ENCODE results near the gene ERP44. TPM values are rescaled to one million over a fixed set of nuclear protein-coding genes. Genes with fewer than 3 reads are reported as not detected.
"Not testable (repeated sequence)": the region's sequence is repeated elsewhere in the genome, so short reads cannot be mapped to it uniquely, and the experiment has no call there.

The ERP44 gene
- total RNA-seq, 3 donors from 2014 or later (not counting 1 experiment from before 2014, with no cell fraction given) = 14.2 to 15.4 (median 15.1) TPM

DNA sequence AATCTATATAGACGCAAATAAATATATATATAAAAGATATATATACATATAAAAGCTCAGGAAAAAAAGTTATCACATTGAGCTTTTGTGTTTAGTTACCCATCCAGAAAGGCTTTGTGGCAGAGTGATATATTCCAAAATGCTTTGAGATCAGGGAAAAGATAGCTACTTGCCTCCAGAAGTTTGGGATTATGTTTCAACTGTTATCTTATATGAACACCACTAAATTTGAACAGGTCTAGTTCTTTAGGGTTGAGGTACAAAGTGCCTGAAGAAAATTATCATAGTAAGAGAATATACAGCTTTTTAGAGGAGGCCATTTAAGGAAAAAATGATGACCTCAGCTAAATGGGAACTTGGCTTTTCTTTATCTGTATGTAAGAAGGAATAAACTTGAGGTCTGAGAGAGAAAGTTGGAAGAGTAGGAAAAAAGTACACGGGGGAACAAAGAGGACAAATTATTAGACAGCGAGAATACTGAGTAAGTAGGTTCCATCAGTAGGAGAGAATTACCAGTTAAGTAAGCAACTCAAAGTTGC is 2.4 kb downstream of the ERP44 start:
- no peak overlapping the region for H3K27ac ChIP-seq (ENCODE audit: low read length)
- ATAC-seq (no peak), DNase-seq (no peak)
- 91% methylated on average over 2 of the region's 3 CpGs for WGBS (ENCODE audit: insufficient coverage)
- peaks cover 19% of the 10 kb centered on the region for H3K4me1 ChIP-seq (ENCODE audit: control insufficient read depth, insufficient read depth, low read length)
- H3K9me3 ChIP-seq (ENCODE audit: control insufficient read depth, insufficient read depth, low read length) = no peaks in the 10 kb centered on the region
- no peaks in the 10 kb centered on the region for H3K36me3 ChIP-seq (ENCODE audit: control insufficient read depth, insufficient read depth, low read length)
- Mint-ChIP-seq H3K9me3 (no peaks in the 10 kb centered on the region), H3K36me3 (no peaks in the 10 kb centered on the region), H3K4me1 (peaks cover 66 to 67% of the 10 kb centered on the region in 2 donors), H3K4me3 (peak overlapping the region; percentile 62), H3K27me3 (ENCODE audit: low read depth in 2 of 2) (no peaks in the 10 kb centered on the region), H3K27ac (peak overlapping the region; percentile 13 to 95)
- H3K4me3 ChIP-seq (ENCODE audit: low read length) = no peak overlapping the region
- no peaks in the 10 kb centered on the region for H3K27me3 ChIP-seq (ENCODE audit: control insufficient read depth, insufficient read depth, low read length)
- intact Hi-C loops (cut with micrococcal nuclease) = no loop called here
- TF ChIP-seq, protein P1, sequence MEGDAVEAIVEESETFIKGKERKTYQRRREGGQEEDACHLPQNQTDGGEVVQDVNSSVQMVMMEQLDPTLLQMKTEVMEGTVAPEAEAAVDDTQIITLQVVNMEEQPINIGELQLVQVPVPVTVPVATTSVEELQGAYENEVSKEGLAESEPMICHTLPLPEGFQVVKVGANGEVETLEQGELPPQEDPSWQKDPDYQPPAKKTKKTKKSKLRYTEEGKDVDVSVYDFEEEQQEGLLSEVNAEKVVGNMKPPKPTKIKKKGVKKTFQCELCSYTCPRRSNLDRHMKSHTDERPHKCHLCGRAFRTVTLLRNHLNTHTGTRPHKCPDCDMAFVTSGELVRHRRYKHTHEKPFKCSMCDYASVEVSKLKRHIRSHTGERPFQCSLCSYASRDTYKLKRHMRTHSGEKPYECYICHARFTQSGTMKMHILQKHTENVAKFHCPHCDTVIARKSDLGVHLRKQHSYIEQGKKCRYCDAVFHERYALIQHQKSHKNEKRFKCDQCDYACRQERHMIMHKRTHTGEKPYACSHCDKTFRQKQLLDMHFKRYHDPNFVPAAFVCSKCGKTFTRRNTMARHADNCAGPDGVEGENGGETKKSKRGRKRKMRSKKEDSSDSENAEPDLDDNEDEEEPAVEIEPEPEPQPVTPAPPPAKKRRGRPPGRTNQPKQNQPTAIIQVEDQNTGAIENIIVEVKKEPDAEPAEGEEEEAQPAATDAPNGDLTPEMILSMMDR (IDR thresholded peaks at IDR 0.05) = no peak

DNA sequence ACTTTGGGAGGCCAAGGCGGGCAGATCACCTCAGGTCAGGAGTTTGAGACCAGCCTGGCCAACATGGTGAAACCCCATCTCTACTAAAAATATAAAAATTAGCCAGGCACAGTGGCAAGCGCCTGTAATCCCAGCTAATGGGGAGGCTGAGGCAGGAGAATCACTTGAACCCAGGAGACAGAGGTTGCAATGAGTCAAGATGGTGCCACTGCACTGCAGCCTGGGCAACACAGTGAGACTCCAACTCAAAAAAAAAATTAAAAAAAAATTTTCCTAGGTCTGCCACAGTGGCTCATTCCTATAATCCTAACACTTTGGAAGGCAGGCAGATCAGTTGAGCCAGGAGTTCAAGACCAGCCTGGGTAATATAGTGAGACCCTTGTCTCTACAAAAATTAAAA is 4.4 kb downstream of the ERP44 start:
- H3K27me3 ChIP-seq (ENCODE audit: control insufficient read depth, insufficient read depth, low read length); ATAC-seq; H3K4me3 ChIP-seq (ENCODE audit: low read length); H3K9me3 Mint-ChIP-seq; H3K27ac ChIP-seq (ENCODE audit: low read length); H3K9me3 ChIP-seq (ENCODE audit: control insufficient read depth, insufficient read depth, low read length); H3K36me3 Mint-ChIP-seq; H3K4me3 Mint-ChIP-seq; H3K27me3 Mint-ChIP-seq (ENCODE audit: low read depth in 2 of 2); intact Hi-C loops (cut with micrococcal nuclease); DNase-seq; H3K36me3 ChIP-seq (ENCODE audit: control insufficient read depth, insufficient read depth, low read length): not testable (repeated sequence)
- H3K4me1 Mint-ChIP-seq = peaks cover 63 to 66% of the 10 kb centered on the region in 2 donors
- peaks cover 10% of the 10 kb centered on the region for H3K4me1 ChIP-seq (ENCODE audit: control insufficient read depth, insufficient read depth, low read length)
- peak overlapping the region in 1 of 2 donors; percentile 61 for H3K27ac Mint-ChIP-seq
- WGBS (ENCODE audit: insufficient coverage) = 97% methylated on average over 2 of the region's 2 CpGs

DNA sequence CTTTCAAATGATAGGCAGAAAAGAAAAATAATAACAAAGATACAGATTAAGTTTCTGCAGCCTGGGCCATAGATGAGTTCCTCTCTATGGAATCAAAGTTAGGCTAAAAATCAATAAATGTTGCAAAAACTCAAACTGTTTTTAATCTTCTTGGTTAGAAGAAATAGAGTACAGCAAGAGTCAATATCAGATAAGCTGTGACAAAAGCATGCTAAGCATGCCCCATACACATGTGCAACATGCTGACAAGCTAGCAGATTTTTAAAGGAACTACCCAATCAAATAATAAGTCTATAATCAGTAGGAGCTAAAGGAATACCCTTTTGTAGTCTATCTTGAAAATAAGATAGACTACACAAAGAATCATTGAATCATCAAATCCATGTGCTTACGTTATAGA is 6.7 kb downstream of the ERP44 start:
- ATAC-seq (no peak), DNase-seq (no peak)
- Histone ChIP-seq H3K36me3 (ENCODE audit: control insufficient read depth, insufficient read depth, low read length) (no peaks in the 10 kb centered on the region), H3K4me1 (ENCODE audit: control insufficient read depth, insufficient read depth, low read length) (peaks cover 3% of the 10 kb centered on the region), H3K27ac (ENCODE audit: low read length) (no peak overlapping the region), H3K27me3 (ENCODE audit: control insufficient read depth, insufficient read depth, low read length) (no peaks in the 10 kb centered on the region), H3K9me3 (ENCODE audit: control insufficient read depth, insufficient read depth, low read length) (no peaks in the 10 kb centered on the region), H3K4me3 (ENCODE audit: low read length) (no peak overlapping the region)
- Mint-ChIP-seq H3K27me3 (ENCODE audit: low read depth in 2 of 2) (no peaks in the 10 kb centered on the region), H3K27ac (peak overlapping the region in 1 of 2 donors; percentile 27), H3K36me3 (no peaks in the 10 kb centered on the region), H3K4me3 (no peak overlapping the region), H3K9me3 (no peaks in the 10 kb centered on the region), H3K4me1 (peaks cover 65 to 67% of the 10 kb centered on the region in 2 donors)
- no CpG with 5 or more reads among the region's 1 CpG for WGBS (ENCODE audit: insufficient coverage)
- TF ChIP-seq, protein P1 (IDR thresholded peaks at IDR 0.05) = no peak
- intact Hi-C loops (cut with micrococcal nuclease) = no loop called here

DNA sequence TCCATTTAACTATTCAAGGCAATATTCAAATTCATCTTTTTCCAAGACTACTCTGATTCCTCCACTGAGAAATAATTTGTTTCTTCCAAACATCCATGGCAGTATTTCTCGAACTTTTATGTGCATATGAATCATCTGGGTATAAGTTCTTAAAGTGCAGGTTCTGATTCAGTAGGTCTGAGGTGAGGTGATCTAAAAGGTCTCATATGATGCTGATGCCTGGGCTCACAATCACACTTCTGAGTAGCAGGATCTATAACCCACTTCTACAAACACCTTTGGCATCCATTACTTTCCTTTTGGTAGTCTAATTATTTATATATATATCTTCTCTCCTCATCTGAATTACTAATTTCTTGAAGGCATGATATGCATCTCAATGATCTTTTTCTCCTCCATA is 7.2 kb downstream of the ERP44 start:
- Histone ChIP-seq H3K4me1 (ENCODE audit: control insufficient read depth, insufficient read depth, low read length) (peaks cover 3% of the 10 kb centered on the region), H3K4me3 (ENCODE audit: low read length) (no peak overlapping the region), H3K36me3 (ENCODE audit: control insufficient read depth, insufficient read depth, low read length) (no peaks in the 10 kb centered on the region), H3K27me3 (ENCODE audit: control insufficient read depth, insufficient read depth, low read length) (no peaks in the 10 kb centered on the region), H3K9me3 (ENCODE audit: control insufficient read depth, insufficient read depth, low read length) (no peaks in the 10 kb centered on the region), H3K27ac (ENCODE audit: low read length) (no peak overlapping the region)
- intact Hi-C loops (cut with micrococcal nuclease) = no loop called here
- no peaks in the 10 kb centered on the region for H3K36me3 Mint-ChIP-seq
- H3K4me1 Mint-ChIP-seq = peaks cover 64 to 66% of the 10 kb centered on the region in 2 donors
- H3K27me3 Mint-ChIP-seq (ENCODE audit: low read depth in 2 of 2) = no peaks in the 10 kb centered on the region
- ATAC-seq = no peak
- 100% methylated on average over 1 of the region's 1 CpG for WGBS (ENCODE audit: insufficient coverage)
- TF ChIP-seq, protein P1 (IDR thresholded peaks at IDR 0.05) = no peak
- no peak overlapping the region for H3K4me3 Mint-ChIP-seq
- DNase-seq = no peak
- H3K27ac Mint-ChIP-seq = no peak overlapping the region
- no peaks in the 10 kb centered on the region for H3K9me3 Mint-ChIP-seq
